Fibroblast of villous mesenchyme (primary cell): ENCODE measurements around the gene COX8C. TPM values are rescaled to one million over a fixed set of nuclear protein-coding genes. Genes with fewer than 3 reads are reported as not detected.

Experiments used
- DNase-seq: peaks from one replicate; pipeline ENCODE4 v3.0.0-alpha.2; 2010; ENCODE audit warnings: low read depth
- H3K4me3 ChIP-seq: 2 replicates; pipeline ENCODE4 v1.5.1; 2011; ENCODE audit warnings: low read depth, mild to moderate bottlenecking, low read length
- CTCF ChIP-seq: IDR thresholded peaks from 2 replicates; pipeline ENCODE4 v1.5.1; 2012; ENCODE audit warnings: low read depth, mild to moderate bottlenecking, low read length; ENCODE audit not compliant: insufficient read depth
- total RNA-seq: library from RNA; depleted of rRNA; stranded (reverse); fragments of >200 nt; gene quantifications from 2 replicates; pipeline ENCODE4 v1.2.3, GENCODE V29; 2012

Gene COX8C
- total RNA-seq, 1 donor: not detected

GRCh38 chr14:93320489-93320888 lies 26.5 kb upstream of the COX8C start:
- H3K4me3 ChIP-seq: no peak overlapping the region
- TF ChIP-seq CTCF: no peak
- no peak for DNase-seq

- no peak for DNase-seq
- TF ChIP-seq CTCF: no peak
- H3K4me3 ChIP-seq: no peak overlapping the region
Measured at GRCh38 chr14:93322929-93323599, 23.9 kb upstream of the COX8C start.

GRCh38 chr14:93323600-93324174 lies 23.3 kb upstream of the COX8C start:
- TF ChIP-seq CTCF: no peak
- DNase-seq: no peak
- no peak overlapping the region for H3K4me3 ChIP-seq

GRCh38 chr14:93326196-93326595 lies 20.8 kb upstream of the COX8C start:
- no peak for DNase-seq
- H3K4me3 ChIP-seq: no peak overlapping the region
- no peak for TF ChIP-seq CTCF

DNA sequence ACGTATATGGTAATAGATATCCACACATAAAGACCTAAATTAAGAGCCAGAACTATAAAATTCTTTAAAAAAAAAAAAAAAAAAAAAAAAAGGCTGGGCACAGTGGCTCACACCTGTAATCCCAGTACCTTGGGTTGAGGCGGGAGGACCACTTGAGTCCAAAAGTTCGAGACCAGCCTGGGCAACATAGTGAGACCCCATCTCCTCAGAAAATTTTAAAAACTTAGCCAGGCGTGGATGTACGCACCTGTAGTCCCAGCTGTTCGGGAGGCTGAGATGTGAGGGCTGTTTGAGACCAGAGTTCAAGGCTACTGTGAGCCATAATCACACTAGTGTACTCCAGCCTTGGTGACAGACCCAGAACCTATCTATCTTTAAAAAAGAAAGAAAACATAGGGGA lies 18.4 kb upstream of the COX8C start:
- TF ChIP-seq CTCF: no peak
- no peak for DNase-seq
- no peak overlapping the region for H3K4me3 ChIP-seq

DNA sequence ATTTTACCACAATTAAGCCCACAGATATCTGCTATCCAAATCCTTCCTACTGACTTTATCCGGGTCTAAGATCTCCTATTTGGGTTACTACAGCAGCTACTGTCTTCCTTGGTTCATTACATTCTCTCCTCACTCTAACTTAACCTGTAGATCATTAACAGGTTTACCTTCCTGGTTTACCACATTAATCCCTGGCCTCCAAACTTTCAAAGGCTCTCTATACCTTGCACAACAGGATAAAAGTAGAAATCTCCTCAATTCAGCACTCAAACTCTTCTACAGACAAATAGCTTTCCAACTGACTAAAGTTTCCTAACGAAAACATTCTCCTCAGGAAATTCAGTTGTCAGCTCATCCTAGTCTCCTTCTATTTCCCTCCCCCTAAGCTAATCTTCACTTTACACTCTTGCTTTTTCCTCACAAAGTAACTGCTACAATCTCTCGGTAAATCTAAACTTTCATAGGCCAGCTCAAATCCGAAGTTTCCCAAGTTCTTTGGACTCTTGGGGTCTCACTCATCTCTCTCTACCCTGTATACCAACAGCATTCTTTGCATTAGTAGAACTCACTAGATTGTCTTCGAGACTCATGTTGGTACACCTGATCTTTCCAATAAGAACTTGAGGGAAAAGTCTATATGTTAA lies 16.9 kb upstream of the COX8C start:
- TF ChIP-seq CTCF: no peak
- DNase-seq: no peak
- H3K4me3 ChIP-seq: no peak overlapping the region
